ENCODE data around the gene TMEM214.

TMEM214 gene

GRCh38 chr2:27078267-27079194, 45.8 kb downstream of the TMEM214 start, which contains the start of gene EMILIN1:
Gene EMILIN1, plus strand, starts transcription at chr2:27078615. Its CDS starts 451 bp downstream, at chr2:27079066.
- TF ChIP-seq CTCF (IDR thresholded peaks at IDR 0.05; ENCODE audit: control insufficient read depth, extremely low read depth, insufficient read depth) = no peak
- H3K4me3 ChIP-seq (ENCODE audit: low read depth, low read length) = no peak within 1 kb of the TSS
- DNase-seq (ENCODE audit: low read depth) = no peak

GRCh38 chr2:27079233-27080139, 46.7 kb downstream of the TMEM214 start:
- no peak overlapping the region for H3K4me3 ChIP-seq (ENCODE audit: low read depth, low read length)
- no peak for DNase-seq (ENCODE audit: low read depth)

GRCh38 chr2:27080140-27080469, 47.3 kb downstream of the TMEM214 start:
- TF ChIP-seq CTCF (IDR thresholded peaks at IDR 0.05; ENCODE audit: control insufficient read depth, extremely low read depth, insufficient read depth) = no peak
- no peak overlapping the region for H3K4me3 ChIP-seq (ENCODE audit: low read depth, low read length)
- no peak for DNase-seq (ENCODE audit: low read depth)

More at GRCh38 chr2:27079233-27080139, 46.7 kb downstream of the TMEM214 start:
- TF ChIP-seq CTCF (IDR thresholded peaks at IDR 0.05; ENCODE audit: control insufficient read depth, extremely low read depth, insufficient read depth) = no peak

- TF ChIP-seq CTCF (IDR thresholded peaks at IDR 0.05; ENCODE audit: control insufficient read depth, extremely low read depth, insufficient read depth) = no peak
- H3K4me3 ChIP-seq (ENCODE audit: low read depth, low read length) = no peak overlapping the region
Observed at GRCh38 chr2:27080603-27080936, 47.8 kb downstream of the TMEM214 start.

GRCh38 chr2:27081984-27082772, 49.4 kb downstream of the TMEM214 start:
- no peak for TF ChIP-seq CTCF (IDR thresholded peaks at IDR 0.05; ENCODE audit: control insufficient read depth, extremely low read depth, insufficient read depth)
- DNase-seq (ENCODE audit: low read depth) = no peak
- no peak overlapping the region for H3K4me3 ChIP-seq (ENCODE audit: low read depth, low read length)

More at GRCh38 chr2:27080603-27080936, 47.8 kb downstream of the TMEM214 start:
- no peak for DNase-seq (ENCODE audit: low read depth)

- TF ChIP-seq CTCF (IDR thresholded peaks at IDR 0.05; ENCODE audit: control insufficient read depth, extremely low read depth, insufficient read depth) = no peak
- no peak for DNase-seq (ENCODE audit: low read depth)
- no peak overlapping the region for H3K4me3 ChIP-seq (ENCODE audit: low read depth, low read length)
Observed at GRCh38 chr2:27082773-27083409, 50.1 kb downstream of the TMEM214 start.
